Measurements from ENCODE around the gene PHC3.
A peak's percentile ranks its signal among the peaks of the same experiment; 100 is the strongest.

PHC3 gene

DNA sequence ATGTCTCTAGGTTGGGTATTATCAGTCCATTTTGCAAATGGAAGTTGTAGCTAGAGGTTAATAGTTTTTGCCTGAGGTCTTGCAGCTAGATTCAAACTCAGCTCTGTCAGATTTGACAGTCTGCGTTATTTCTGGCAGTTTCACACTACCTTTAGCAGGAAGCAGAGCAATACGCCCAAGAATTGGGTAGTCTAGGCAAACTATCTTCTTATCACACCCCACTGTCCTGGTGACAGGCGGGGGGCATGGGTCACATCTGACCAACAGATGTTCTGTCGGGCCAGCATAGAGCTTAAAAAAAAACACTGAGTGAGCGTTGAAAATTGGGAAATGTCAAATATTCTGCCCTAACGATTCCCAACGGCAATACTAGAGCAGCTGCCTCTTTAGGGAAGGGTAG lies 138.0 kb downstream of the PHC3 start:
- TF ChIP-seq, protein P1, sequence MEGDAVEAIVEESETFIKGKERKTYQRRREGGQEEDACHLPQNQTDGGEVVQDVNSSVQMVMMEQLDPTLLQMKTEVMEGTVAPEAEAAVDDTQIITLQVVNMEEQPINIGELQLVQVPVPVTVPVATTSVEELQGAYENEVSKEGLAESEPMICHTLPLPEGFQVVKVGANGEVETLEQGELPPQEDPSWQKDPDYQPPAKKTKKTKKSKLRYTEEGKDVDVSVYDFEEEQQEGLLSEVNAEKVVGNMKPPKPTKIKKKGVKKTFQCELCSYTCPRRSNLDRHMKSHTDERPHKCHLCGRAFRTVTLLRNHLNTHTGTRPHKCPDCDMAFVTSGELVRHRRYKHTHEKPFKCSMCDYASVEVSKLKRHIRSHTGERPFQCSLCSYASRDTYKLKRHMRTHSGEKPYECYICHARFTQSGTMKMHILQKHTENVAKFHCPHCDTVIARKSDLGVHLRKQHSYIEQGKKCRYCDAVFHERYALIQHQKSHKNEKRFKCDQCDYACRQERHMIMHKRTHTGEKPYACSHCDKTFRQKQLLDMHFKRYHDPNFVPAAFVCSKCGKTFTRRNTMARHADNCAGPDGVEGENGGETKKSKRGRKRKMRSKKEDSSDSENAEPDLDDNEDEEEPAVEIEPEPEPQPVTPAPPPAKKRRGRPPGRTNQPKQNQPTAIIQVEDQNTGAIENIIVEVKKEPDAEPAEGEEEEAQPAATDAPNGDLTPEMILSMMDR (IDR thresholded peaks at IDR 0.05; ENCODE audit: low read depth, low read length), result no peak
- Histone ChIP-seq H3K27ac (no peak overlapping the region), H3K9me3 (ENCODE audit: severe bottlenecking) (no peaks in the 10 kb centered on the region), H3K36me3 (no peaks in the 10 kb centered on the region), H3K4me3 (ENCODE audit: low read depth, low read length) (no peak overlapping the region), H3K27me3 (ENCODE audit: insufficient read depth, low read depth, severe bottlenecking) (no peaks in the 10 kb centered on the region)
- DNase-seq, result no peak

DNA sequence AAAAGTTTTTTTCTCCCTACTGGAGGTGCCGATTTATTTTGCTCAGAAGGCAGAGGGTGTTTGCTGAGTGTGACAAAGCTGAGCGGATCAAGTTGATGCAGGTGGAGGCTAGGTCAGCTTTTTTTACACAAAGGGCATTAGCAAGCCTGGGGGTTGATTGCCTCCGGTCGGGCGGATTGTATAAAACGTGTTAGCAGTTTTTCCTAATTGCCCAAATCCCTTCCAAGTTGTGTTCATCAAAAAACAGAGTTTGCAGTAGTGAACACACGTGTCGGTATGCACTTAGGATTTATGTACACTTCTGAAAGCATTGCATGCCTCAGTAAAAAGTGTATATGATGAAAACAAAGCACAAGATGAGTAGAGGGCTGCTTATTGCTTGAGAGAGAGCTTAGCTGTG lies 141.1 kb downstream of the PHC3 start:
- peak overlapping the region; percentile 21 for H3K4me3 ChIP-seq (ENCODE audit: low read depth, low read length)
- peak overlapping the region; percentile 2 for H3K27ac ChIP-seq
- H3K36me3 ChIP-seq, result no peaks in the 10 kb centered on the region; the same call in 1 of the 2 replicates
- no peaks in the 10 kb centered on the region for H3K9me3 ChIP-seq (ENCODE audit: severe bottlenecking)
- peak; percentile 43 for DNase-seq
- H3K27me3 ChIP-seq (ENCODE audit: insufficient read depth, low read depth, severe bottlenecking), result no peaks in the 10 kb centered on the region
- TF ChIP-seq, protein P1 (IDR thresholded peaks at IDR 0.05; ENCODE audit: low read depth, low read length), result no peak

DNA sequence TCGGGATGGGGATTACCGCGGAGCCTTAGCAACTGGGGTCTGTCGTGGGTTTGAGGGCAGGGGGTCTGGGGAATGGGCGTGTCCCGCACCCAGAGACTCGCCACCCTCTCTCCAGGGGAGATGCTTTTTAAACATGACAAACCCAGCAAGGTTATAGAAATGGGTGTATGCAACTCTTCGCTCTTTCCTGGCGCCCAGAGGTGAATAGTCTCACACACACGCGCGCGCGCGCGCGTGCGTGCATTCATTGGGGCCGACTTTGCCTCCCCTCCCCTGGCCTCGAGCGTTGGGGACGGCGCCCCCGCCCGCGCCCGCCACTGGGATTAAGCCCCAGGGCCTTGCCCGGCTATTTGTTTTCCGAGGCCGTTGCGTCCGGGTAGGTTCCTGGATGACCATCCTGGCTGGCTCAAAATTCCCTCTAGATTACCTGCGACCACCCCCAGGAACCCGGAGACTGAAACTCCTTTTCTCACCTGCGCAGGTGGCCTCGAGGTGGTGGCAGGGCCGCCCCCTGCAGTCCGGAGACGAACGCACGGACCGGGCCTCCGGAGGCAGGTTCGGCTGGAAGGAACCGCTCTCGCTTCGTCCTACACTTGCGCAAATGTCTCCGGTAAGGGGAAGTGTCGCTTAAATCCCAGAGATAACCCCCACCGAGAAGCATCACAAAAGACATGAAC lies 143.0 kb downstream of the PHC3 start:
- no peaks in the 10 kb centered on the region for H3K27me3 ChIP-seq (ENCODE audit: insufficient read depth, low read depth, severe bottlenecking)
- H3K4me3 ChIP-seq (ENCODE audit: low read depth, low read length), result peak overlapping the region; percentile 77
- TF ChIP-seq, protein P1 (IDR thresholded peaks at IDR 0.05; ENCODE audit: low read depth, low read length), result peak; percentile 55
- no peaks in the 10 kb centered on the region for H3K9me3 ChIP-seq (ENCODE audit: severe bottlenecking)
- H3K27ac ChIP-seq, result no peak overlapping the region; the same call in 1 of the 2 replicates
- H3K36me3 ChIP-seq, result no peaks in the 10 kb centered on the region; the same call in 1 of the 2 replicates
- DNase-seq, result peak; percentile 52

All from WERI-Rb-1 (cell line).